Natural killer cell (primary cell): ENCODE data around the gene IFNL1. TPM values are rescaled to one million over a fixed set of nuclear protein-coding genes. Genes with fewer than 3 reads are reported as not detected.

Experiments
- ATAC-seq, 3 donors: fragments of 150-1000 bp in 2 of 3; fragments of 200-7000 bp in 1 of 3; cut with Tn5 transposase; 1 replicate in 1 of 3; 2 replicates in 2 of 3; pipeline ENCODE4 v1.10.0; 2021; ENCODE audit warnings: mild to moderate bottlenecking in 2 of 3, moderate library complexity in 2 of 3
- DNase-seq, 2 donors: peaks; one replicate each; pipeline versions ENCODE4 v3.0.0 to v3.0.0-alpha.2; 2013 to 2021; ENCODE audit warnings: mixed read lengths in 1 of 2
- H3K27ac ChIP-seq: one replicate; pipeline ENCODE4 v1.5.1; 2013; ENCODE audit warnings: mild to moderate bottlenecking, low read length
- H3K27me3 ChIP-seq: one replicate; pipeline ENCODE4 v1.6.1; 2013; ENCODE audit warnings: low read length; ENCODE audit not compliant: control insufficient read depth, insufficient read depth
- H3K36me3 ChIP-seq: one replicate; pipeline ENCODE4 v1.6.1; 2013; ENCODE audit warnings: low read length; ENCODE audit not compliant: control insufficient read depth, insufficient read depth
- H3K4me1 ChIP-seq: one replicate; pipeline ENCODE4 v1.6.1; 2013; ENCODE audit warnings: low read length; ENCODE audit not compliant: control insufficient read depth, insufficient read depth
- H3K4me3 ChIP-seq: one replicate; pipeline ENCODE4 v1.5.1; 2013; ENCODE audit warnings: low read length
- H3K9me3 ChIP-seq: one replicate; pipeline ENCODE4 v1.6.1; 2013; ENCODE audit warnings: low read length; ENCODE audit not compliant: control insufficient read depth, insufficient read depth
- H3K27ac Mint-ChIP-seq, 2 donors: one replicate each; pipeline ENCODE4 v1.8.0; 2022; ENCODE audit warnings: mild to moderate bottlenecking in 2 of 2, mixed read lengths in 2 of 2, moderate library complexity in 1 of 2
- H3K27me3 Mint-ChIP-seq, 2 donors: one replicate each; pipeline ENCODE4 v1.8.0; 2022; ENCODE audit warnings: low read depth in 2 of 2, mixed read lengths in 2 of 2
- H3K36me3 Mint-ChIP-seq: one replicate; pipeline ENCODE4 v1.8.0; 2022; ENCODE audit warnings: mixed read lengths
- H3K4me1 Mint-ChIP-seq, 2 donors: one replicate each; pipeline ENCODE4 v1.8.0; 2022; ENCODE audit warnings: mixed read lengths in 2 of 2
- H3K4me3 Mint-ChIP-seq: one replicate; pipeline ENCODE4 v1.8.0; 2022; ENCODE audit warnings: mild to moderate bottlenecking, moderate library complexity, mixed read lengths
- H3K9me3 Mint-ChIP-seq, 2 donors: one replicate each; pipeline ENCODE4 v1.8.0; 2022; ENCODE audit warnings: mixed read lengths in 2 of 2
- CTCF ChIP-seq: fragments of 200-600 bp; IDR thresholded peaks from one replicate; pipeline ENCODE4 v1.8.0; 2022; ENCODE audit warnings: antibody characterized with exemption
- WGBS: methylation state at CpG from one replicate; pipeline ENCODE4 v1.1.7; 2013; ENCODE audit warnings: missing lambda C conversion rate; ENCODE audit not compliant: insufficient coverage; 5-methylcytosine and 5-hydroxymethylcytosine counted together
- intact Hi-C: fragments of 100-400 bp; cut with micrococcal nuclease; formaldehyde crosslinking; loops from one replicate; pipeline ENCODE4 v1.14.2; 2022
- total RNA-seq, 4 donors: library from RNA; stranded (reverse); fragments of 120-200 nt in 1 of 4; gene quantifications; one replicate each; pipeline versions ENCODE4 v1.2.3 to v1.2.4, GENCODE V29; 2013 to 2022

Gene IFNL1
- total RNA-seq, 3 donors from 2014 or later (not counting 1 experiment from before 2014, with no cell fraction given) = 0.33 to 1.4 TPM; not detected in 1

GRCh38 chr19:39261704-39262103, 34.5 kb upstream of the IFNL1 start:
- ATAC-seq (no peak), DNase-seq (no peak)
- Mint-ChIP-seq H3K36me3 (no peaks in the 10 kb centered on the region), H3K4me3 (no peak overlapping the region), H3K9me3 (no peaks in the 10 kb centered on the region), H3K27me3 (peaks cover 19 to 28% of the 10 kb centered on the region in 2 donors), H3K4me1 (peaks cover 10% of the 10 kb centered on the region in 2 donors), H3K27ac (no peak overlapping the region)
- Histone ChIP-seq H3K36me3 (no peaks in the 10 kb centered on the region), H3K27ac (no peak overlapping the region), H3K4me1 (peaks cover 20% of the 10 kb centered on the region), H3K4me3 (no peak overlapping the region), H3K27me3 (peaks cover 36% of the 10 kb centered on the region), H3K9me3 (no peaks in the 10 kb centered on the region)
- TF ChIP-seq CTCF = no peak
- intact Hi-C loops = no loop called here
- WGBS = 63% methylated on average over 2 of the region's 3 CpGs

- H3K27ac ChIP-seq = no peak overlapping the region
- 90% methylated on average over 3 of the region's 4 CpGs for WGBS
- no peaks in the 10 kb centered on the region for H3K36me3 ChIP-seq
- H3K9me3 ChIP-seq = no peaks in the 10 kb centered on the region
- no peak for ATAC-seq
- Mint-ChIP-seq H3K27me3 (peaks cover 19 to 28% of the 10 kb centered on the region in 2 donors), H3K27ac (no peak overlapping the region), H3K4me3 (peak overlapping the region; percentile 45), H3K9me3 (no peaks in the 10 kb centered on the region), H3K4me1 (peaks cover 10% of the 10 kb centered on the region in 2 donors), H3K36me3 (no peaks in the 10 kb centered on the region)
- no peak overlapping the region for H3K4me3 ChIP-seq
- peaks cover 36% of the 10 kb centered on the region for H3K27me3 ChIP-seq
- no peak for DNase-seq
- H3K4me1 ChIP-seq = peaks cover 20% of the 10 kb centered on the region
- no peak for TF ChIP-seq CTCF
- intact Hi-C loops = no loop called here
Measured at GRCh38 chr19:39262496-39262895, 33.7 kb upstream of the IFNL1 start.

- Histone ChIP-seq H3K27ac (no peak overlapping the region), H3K4me3 (no peak overlapping the region), H3K27me3 (peaks cover 36% of the 10 kb centered on the region), H3K36me3 (no peaks in the 10 kb centered on the region), H3K9me3 (no peaks in the 10 kb centered on the region), H3K4me1 (peaks cover 20% of the 10 kb centered on the region)
- H3K27ac Mint-ChIP-seq = no peak overlapping the region
- H3K4me3 Mint-ChIP-seq = peak overlapping the region; percentile 79
- peaks cover 19 to 28% of the 10 kb centered on the region in 2 donors for H3K27me3 Mint-ChIP-seq
- no peaks in the 10 kb centered on the region for H3K36me3 Mint-ChIP-seq
- H3K4me1 Mint-ChIP-seq = peaks cover 10% of the 10 kb centered on the region in 2 donors
- no peak for TF ChIP-seq CTCF
- no peaks in the 10 kb centered on the region for H3K9me3 Mint-ChIP-seq
- intact Hi-C loops = no loop called here
- WGBS = 30% methylated on average over 17 of the region's 17 CpGs
- DNase-seq (no peak), ATAC-seq (peak in 1 of 3 donors; percentile 29)
Measured at GRCh38 chr19:39263912-39264305, 32.3 kb upstream of the IFNL1 start.
